Mesendoderm (in vitro differentiated cells): Measurements from ENCODE around the gene TMEM222.
A peak's percentile ranks its signal among the peaks of the same experiment; 100 is the strongest.

ENCODE experiments used
- DNase-seq: peaks from one replicate; pipeline ENCODE4 v3.0.0; 2013
- H2AK5ac ChIP-seq: 2 replicates; pipeline ENCODE4 v1.6.1; 2013; ENCODE audit warnings: low read length, inconsistent platforms
- H2BK120ac ChIP-seq: 2 replicates; pipeline ENCODE4 v1.6.1; 2013; ENCODE audit warnings: low read depth, mild to moderate bottlenecking, low read length, moderate library complexity, mixed read lengths
- H2BK15ac ChIP-seq: replicated peaks from 2 replicates; pipeline ENCODE4 v1.6.1; 2013; ENCODE audit warnings: low read depth, mild to moderate bottlenecking, moderate library complexity
- H2BK5ac ChIP-seq: 2 replicates; pipeline ENCODE4 v1.6.1; 2013; ENCODE audit warnings: low read length, inconsistent platforms
- H3K18ac ChIP-seq: 2 replicates; pipeline ENCODE4 v1.6.1; 2013; ENCODE audit warnings: mild to moderate bottlenecking, low read length, mixed read lengths
- H3K23ac ChIP-seq: one replicate; pipeline ENCODE4 v1.6.1; 2013; ENCODE audit warnings: low read length
- H3K27ac ChIP-seq: 2 replicates; pipeline ENCODE4 v1.5.1; 2013; ENCODE audit warnings: low read depth, mild to moderate bottlenecking, inconsistent platforms, low read length, moderate library complexity
- H3K27me3 ChIP-seq: 2 replicates; pipeline ENCODE4 v1.6.1; 2013; ENCODE audit warnings: low read length, control low read depth, mild to moderate bottlenecking, inconsistent platforms; ENCODE audit not compliant: insufficient read depth, poor library complexity
- H3K36me3 ChIP-seq: 2 replicates; pipeline ENCODE4 v1.6.1; 2013; ENCODE audit warnings: low read length, inconsistent platforms; ENCODE audit not compliant: control insufficient read depth, insufficient read depth
- H3K4ac ChIP-seq: one replicate; pipeline ENCODE4 v1.6.1; 2013; ENCODE audit warnings: low read depth, mild to moderate bottlenecking, low read length, moderate library complexity
- H3K4me1 ChIP-seq: 2 replicates; pipeline ENCODE4 v1.6.1; 2013; ENCODE audit warnings: low read depth, low read length, inconsistent platforms; ENCODE audit not compliant: control insufficient read depth
- H3K4me2 ChIP-seq: 2 replicates; pipeline ENCODE4 v1.6.1; 2013; ENCODE audit warnings: low read length
- H3K4me3 ChIP-seq: 2 replicates; pipeline ENCODE4 v1.5.1; 2013; ENCODE audit warnings: mild to moderate bottlenecking, low read length
- H3K56ac ChIP-seq: one replicate; pipeline ENCODE4 v1.6.1; 2013; ENCODE audit warnings: low read length
- H3K79me1 ChIP-seq: 2 replicates; pipeline ENCODE4 v1.6.1; 2013; ENCODE audit warnings: low read length, inconsistent platforms
- H3K79me2 ChIP-seq: 2 replicates; pipeline ENCODE4 v1.6.1; 2013; ENCODE audit warnings: mild to moderate bottlenecking, low read length; ENCODE audit not compliant: control insufficient read depth, insufficient read depth
- H3K9ac ChIP-seq: 2 replicates; pipeline ENCODE4 v1.6.1; 2013; ENCODE audit warnings: low read length, inconsistent platforms
- H4K5ac ChIP-seq: one replicate; pipeline ENCODE4 v1.6.1; 2013; ENCODE audit warnings: low read length
- H4K8ac ChIP-seq: one replicate; pipeline ENCODE4 v1.6.1; 2013; ENCODE audit warnings: low read depth, mild to moderate bottlenecking, control low read depth, low read length, moderate library complexity
- WGBS: extraction: QIAGEN DNeasy Blood & Tissue Kit; methylation state at CpG from one replicate; pipeline ENCODE4 v1.1.7; 2013; ENCODE audit warnings: low lambda C conversion rate, missing lambda C conversion rate; ENCODE audit not compliant: insufficient coverage; ENCODE audit errors: extremely low coverage; 5-methylcytosine and 5-hydroxymethylcytosine counted together

Gene TMEM222

DNA sequence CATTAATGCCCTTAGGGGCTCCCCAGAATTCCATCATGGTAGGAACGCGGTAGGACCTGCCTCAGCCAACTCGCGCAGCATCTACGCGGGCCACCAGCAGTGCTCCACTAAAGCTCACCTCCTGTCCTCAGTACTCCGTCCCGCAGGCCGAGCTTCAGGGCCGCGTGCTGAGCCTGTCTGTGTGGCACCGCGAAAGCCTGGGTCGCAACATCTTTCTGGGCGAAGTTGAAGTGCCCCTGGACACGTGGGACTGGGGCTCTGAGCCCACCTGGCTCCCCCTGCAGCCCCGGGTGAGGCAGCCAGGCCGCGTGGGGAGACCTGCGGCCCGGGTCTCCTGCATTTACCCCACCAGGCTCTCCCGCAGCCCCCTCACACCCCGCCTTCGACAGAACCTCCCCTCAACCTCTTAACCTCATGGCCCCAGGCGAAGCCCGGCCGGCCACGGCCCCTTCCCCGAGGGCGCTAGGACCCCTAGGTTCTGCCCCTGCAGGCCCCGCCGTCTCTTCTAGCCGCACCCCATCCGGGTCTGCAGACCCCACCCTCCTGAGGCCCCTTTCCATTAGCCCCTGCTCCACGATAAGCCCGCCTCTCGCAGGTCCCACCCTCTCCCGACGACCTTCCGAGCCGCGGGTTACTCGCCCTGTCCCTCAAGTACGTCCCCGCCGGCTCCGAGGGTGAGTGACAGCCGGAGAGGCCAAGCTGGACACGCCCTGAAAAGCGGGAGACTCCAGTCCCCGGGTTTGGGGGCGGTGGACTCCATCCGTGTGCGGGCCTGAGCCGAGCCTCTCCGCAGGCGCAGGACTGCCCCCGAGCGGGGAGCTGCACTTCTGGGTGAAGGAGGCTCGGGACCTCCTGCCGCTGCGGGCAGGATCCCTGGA lies 28.9 kb downstream of the TMEM222 start:
- H3K56ac ChIP-seq: peak overlapping the region; percentile 91
- no peak overlapping the region for H2BK120ac ChIP-seq
- DNase-seq: peak; percentile 98
- H3K79me2 ChIP-seq: no peaks in the 10 kb centered on the region
- H3K36me3 ChIP-seq: no peaks in the 10 kb centered on the region
- H3K4me3 ChIP-seq: peak overlapping the region; percentile 48
- WGBS: no CpG with 5 or more reads among the region's 62 CpGs
- H3K9ac ChIP-seq: peak overlapping the region; percentile 78
- peak overlapping the region; percentile 48 for H3K23ac ChIP-seq
- H3K4me2 ChIP-seq: peak overlapping the region; percentile 73
- peak overlapping the region; percentile 58 for H3K4ac ChIP-seq
- H3K18ac ChIP-seq: peak overlapping the region; percentile 23
- H2BK15ac ChIP-seq: no peak overlapping the region
- no peak overlapping the region for H2BK5ac ChIP-seq
- H3K27me3 ChIP-seq: no peaks in the 10 kb centered on the region
- H4K5ac ChIP-seq: no peak overlapping the region
- H2AK5ac ChIP-seq: no peak overlapping the region
- no peaks in the 10 kb centered on the region for H3K4me1 ChIP-seq
- no peak overlapping the region for H3K27ac ChIP-seq
- no peak overlapping the region for H4K8ac ChIP-seq
- H3K79me1 ChIP-seq: peaks cover 2% of the 10 kb centered on the region

DNA sequence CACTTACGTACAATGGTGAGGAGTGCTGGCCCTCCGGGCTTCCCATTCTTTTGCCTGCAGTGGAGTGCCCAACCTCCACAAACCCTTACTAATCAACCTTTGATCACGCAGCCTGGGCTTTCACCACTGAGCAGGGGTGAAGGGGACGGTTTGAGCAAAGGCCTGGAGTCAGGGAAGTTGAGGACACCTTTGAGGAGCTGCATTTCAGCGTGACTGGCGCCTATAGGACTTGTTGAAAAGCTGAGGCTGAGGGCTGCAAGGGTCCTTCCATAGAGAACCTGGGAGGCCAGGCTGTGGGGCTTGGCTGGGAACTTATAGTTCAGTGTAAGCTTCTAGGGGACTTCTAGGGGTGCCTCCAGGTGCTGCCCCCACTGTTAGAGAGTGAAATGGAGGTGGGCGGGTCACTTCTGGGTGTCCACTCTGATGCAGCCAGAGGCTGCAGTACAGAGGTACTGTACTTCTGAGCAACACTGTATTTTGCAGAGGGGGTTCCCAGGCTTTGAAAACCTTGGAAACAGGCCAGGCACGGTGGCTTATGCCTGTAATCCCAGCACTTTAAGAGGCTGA lies 29.7 kb downstream of the TMEM222 start:
- Histone ChIP-seq H3K23ac (no peak overlapping the region), H3K27me3 (no peaks in the 10 kb centered on the region), H3K27ac (no peak overlapping the region), H3K79me2 (no peaks in the 10 kb centered on the region), H3K18ac (peak overlapping the region; percentile 23), H3K4ac (no peak overlapping the region), H2AK5ac (no peak overlapping the region), H4K5ac (no peak overlapping the region), H2BK120ac (no peak overlapping the region), H3K4me3 (peak overlapping the region; percentile 48), H3K36me3 (no peaks in the 10 kb centered on the region), H4K8ac (no peak overlapping the region), H3K79me1 (peaks cover 2% of the 10 kb centered on the region), H2BK5ac (no peak overlapping the region), H3K56ac (peak overlapping the region; percentile 89), H3K4me2 (peak overlapping the region; percentile 56), H3K4me1 (no peaks in the 10 kb centered on the region), H2BK15ac (no peak overlapping the region), H3K9ac (peak overlapping the region; percentile 77)
- no peak for DNase-seq
- no CpG with 5 or more reads among the region's 8 CpGs for WGBS

DNA sequence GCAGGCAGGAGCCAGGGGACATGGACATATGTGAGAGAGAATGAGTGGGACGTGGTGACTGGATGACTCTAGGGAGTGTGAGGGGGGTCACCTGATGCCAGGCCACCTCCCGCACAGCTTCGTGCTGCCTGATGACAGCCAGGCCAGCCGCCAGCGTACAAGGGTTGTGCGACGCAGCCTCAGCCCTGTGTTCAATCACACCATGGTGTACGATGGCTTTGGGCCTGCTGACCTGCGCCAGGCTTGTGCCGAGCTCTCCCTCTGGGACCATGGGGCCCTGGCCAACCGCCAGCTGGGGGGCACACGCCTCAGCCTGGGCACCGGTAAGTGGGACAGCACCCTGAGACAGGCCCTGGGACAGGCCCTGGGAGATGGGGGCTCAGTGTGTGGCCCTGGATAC lies 31.2 kb downstream of the TMEM222 start:
- H3K9ac ChIP-seq: no peak overlapping the region
- H3K79me2 ChIP-seq: no peaks in the 10 kb centered on the region
- H2BK120ac ChIP-seq: no peak overlapping the region
- H3K4me3 ChIP-seq: no peak overlapping the region
- H3K18ac ChIP-seq: no peak overlapping the region
- no peak overlapping the region for H4K8ac ChIP-seq
- H3K56ac ChIP-seq: peak overlapping the region; percentile 25
- no peak overlapping the region for H3K27ac ChIP-seq
- no peak overlapping the region for H2AK5ac ChIP-seq
- no peak overlapping the region for H3K23ac ChIP-seq
- no peak overlapping the region for H2BK5ac ChIP-seq
- no peaks in the 10 kb centered on the region for H3K27me3 ChIP-seq
- no peak overlapping the region for H3K4ac ChIP-seq
- no CpG with 5 or more reads among the region's 13 CpGs for WGBS
- H2BK15ac ChIP-seq: no peak overlapping the region
- H4K5ac ChIP-seq: no peak overlapping the region
- peaks cover 2% of the 10 kb centered on the region for H3K4me1 ChIP-seq
- H3K4me2 ChIP-seq: no peak overlapping the region
- no peak for DNase-seq
- no peaks in the 10 kb centered on the region for H3K36me3 ChIP-seq
- peaks cover 2% of the 10 kb centered on the region for H3K79me1 ChIP-seq

DNA sequence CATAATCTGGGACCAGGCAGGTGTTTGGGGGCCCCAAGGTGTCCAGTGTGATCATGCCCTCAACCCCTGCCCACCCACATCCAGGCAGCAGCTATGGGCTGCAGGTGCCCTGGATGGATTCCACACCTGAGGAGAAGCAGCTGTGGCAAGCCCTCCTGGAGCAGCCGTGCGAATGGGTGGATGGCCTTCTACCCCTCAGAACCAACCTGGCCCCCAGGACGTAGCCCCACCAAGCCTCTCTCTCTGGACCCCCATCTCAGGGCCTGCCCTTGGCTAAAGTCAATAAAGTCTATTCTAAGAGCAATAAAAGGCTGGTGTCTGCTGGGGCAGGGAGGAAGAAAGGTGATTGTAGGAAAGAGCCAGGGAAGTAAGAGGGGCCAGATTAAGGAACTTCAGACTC lies 31.7 kb downstream of the TMEM222 start:
- Histone ChIP-seq H4K5ac (no peak overlapping the region), H3K79me1 (peaks cover 2% of the 10 kb centered on the region), H3K36me3 (no peaks in the 10 kb centered on the region), H2AK5ac (no peak overlapping the region), H3K4me1 (peaks cover 2% of the 10 kb centered on the region), H2BK5ac (no peak overlapping the region), H3K79me2 (no peaks in the 10 kb centered on the region), H3K23ac (no peak overlapping the region), H2BK15ac (no peak overlapping the region), H3K27me3 (no peaks in the 10 kb centered on the region), H3K27ac (no peak overlapping the region), H3K4me3 (no peak overlapping the region), H3K4ac (no peak overlapping the region), H3K56ac (no peak overlapping the region), H2BK120ac (no peak overlapping the region), H4K8ac (no peak overlapping the region), H3K9ac (no peak overlapping the region), H3K18ac (no peak overlapping the region), H3K4me2 (no peak overlapping the region)
- WGBS: no CpG with 5 or more reads among the region's 3 CpGs
- DNase-seq: no peak

DNA sequence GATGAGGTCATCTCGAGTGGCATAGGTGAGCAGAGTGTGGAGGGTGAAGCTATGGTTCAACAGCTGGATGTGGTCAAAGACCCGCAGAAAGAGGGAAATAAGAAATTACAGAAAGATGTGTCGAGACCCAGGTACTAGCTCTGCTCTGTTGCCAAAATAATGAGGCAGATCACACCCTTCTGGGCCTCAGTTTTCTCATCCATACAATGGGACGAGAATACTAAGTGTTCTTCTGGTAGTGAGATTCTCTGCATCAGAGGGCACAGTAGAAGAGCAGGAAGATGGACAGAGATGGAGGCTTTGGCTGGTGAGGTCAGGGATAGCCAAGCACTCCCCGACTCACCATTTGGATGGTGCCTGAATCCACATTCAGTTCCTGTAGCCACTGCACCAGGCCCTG lies 33.7 kb downstream of the TMEM222 start:
- no peak for DNase-seq
- Histone ChIP-seq H2AK5ac (no peak overlapping the region), H3K79me2 (no peaks in the 10 kb centered on the region), H3K4me3 (no peak overlapping the region), H3K79me1 (no peaks in the 10 kb centered on the region), H3K4ac (no peak overlapping the region), H3K9ac (no peak overlapping the region), H3K4me1 (peaks cover 6% of the 10 kb centered on the region), H3K4me2 (no peak overlapping the region), H4K8ac (no peak overlapping the region), H3K56ac (no peak overlapping the region), H3K27me3 (no peaks in the 10 kb centered on the region), H3K23ac (no peak overlapping the region), H2BK15ac (no peak overlapping the region), H2BK5ac (no peak overlapping the region), H3K27ac (no peak overlapping the region), H4K5ac (no peak overlapping the region), H3K36me3 (no peaks in the 10 kb centered on the region), H2BK120ac (no peak overlapping the region), H3K18ac (no peak overlapping the region)
- WGBS: no CpG with 5 or more reads among the region's 5 CpGs
